ENCODE results near the gene PRG3. TPM values are rescaled to one million over a fixed set of nuclear protein-coding genes. Genes with fewer than 3 reads are reported as not detected.

The PRG3 gene
- total RNA-seq, result not detected in 2 replicates

DNA sequence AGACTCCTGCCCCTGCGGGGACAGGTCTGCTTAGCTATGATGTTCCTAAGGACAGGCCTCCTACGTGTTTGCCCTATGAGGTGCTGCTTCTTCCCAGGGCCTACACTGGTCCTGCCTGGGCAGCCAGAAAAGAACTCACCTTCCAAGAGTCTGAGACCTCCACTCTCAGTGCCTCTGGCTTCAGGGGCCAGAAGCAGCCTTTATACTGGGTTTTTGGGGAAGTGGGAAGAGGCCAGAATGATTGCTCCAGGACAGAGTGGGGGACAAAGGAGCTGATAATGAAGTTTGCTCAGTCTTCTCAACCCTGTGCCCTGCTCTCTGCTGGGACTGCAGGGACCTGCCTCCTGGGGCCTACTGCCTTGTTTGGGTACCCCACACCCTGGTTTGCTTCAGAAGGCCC, at the start of gene PRG3:
Gene PRG3, minus strand, starts transcription at position 176 of the 400 bp plus-strand sequence. CDS start 442 bp downstream, outside the sequence.

GRCh38 chr11:57426929-57427726, 46.2 kb upstream of the PRG3 start, which contains the start of gene SLC43A3:
Gene SLC43A3 (minus strand): TSS chr11:57427121. CDS start chr11:57426172, 949 bp downstream.

DNA sequence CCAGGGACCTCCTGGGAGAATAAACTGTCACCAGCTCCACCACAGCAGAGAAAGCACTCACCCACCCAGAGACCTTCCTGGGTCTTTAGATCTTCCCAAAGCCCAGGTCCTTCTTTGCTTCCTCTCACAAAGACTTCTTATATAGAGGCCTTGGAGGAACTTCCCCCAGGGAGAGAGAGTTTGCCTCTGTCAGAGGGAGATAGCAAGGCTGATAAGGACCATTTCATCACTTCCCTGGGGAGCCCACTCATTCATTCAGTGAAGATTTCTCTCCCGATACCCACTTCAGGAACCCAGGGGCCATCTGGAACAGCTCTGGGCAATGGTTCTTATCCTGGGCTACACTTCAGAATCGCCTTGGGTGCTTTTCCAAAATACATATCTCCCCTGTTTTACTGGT, 9.6 kb upstream of the PRG3 start, which contains the start of gene PRG2:
Gene PRG2, minus strand, starts transcription at position 116 of the 400 bp plus-strand sequence. CDS start 706 bp downstream, outside the sequence.

DNA sequence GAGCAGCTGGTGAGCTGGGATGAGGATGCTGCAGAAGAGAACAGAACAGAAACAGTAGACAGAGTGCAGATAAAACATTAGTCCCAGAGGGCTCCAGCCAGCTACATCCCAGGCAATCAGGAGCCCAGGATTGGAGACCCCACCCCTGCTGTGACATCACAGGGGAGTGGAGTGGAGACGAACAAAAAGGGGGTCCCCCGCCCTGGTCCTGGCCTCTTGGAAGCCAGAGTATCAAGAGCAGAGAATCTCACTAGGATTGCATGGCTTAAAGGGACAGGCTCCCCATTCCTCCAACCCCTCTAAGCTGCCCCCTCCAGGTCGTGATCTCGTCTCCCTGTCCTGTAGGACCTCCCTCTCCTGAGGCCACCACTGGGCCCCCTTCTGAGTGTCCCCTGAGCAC, 42.8 kb downstream of the PRG3 start, which contains the start of gene P2RX3:
Gene P2RX3, plus strand, starts transcription at position 211 of the 400 bp plus-strand sequence. CDS start 199 bp downstream, outside the sequence.

DNA sequence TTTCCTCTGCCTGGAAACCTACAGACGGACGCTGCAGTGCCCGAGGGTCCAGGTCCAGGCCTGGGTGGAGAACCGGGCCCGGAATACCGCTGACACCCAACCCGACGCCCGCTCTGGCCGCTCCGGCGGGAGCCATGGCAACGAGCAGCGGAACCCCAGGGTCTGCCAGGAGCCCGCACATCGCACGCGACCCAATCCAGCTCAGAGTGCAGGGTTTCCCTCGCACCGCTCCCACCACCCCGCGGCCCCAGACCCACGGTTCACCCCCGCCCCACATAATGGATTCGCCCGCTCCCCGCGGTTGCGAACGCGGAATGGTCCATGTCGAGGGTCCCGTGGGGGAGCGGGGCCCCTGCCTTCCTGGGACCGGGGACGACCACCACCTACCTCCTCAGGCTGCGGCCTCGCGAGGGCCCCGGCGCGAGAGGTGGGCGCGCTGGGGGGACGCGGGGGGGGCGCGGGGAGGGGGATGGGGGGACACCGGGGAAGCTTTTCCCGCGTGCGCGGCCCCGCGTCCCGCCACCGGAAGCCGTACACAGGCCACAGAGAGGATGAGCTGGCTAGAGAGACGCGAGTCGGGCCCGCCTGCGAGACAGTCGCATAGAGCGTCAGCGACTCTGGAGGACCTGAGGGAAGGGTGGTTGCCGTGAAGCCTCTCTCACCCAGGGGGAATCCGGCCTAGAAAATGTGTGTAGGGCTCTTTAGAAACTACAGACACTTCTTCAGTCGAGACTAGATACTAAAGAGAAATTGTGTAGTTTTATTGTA, 45.4 kb downstream of the PRG3 start, which contains the start of gene SSRP1:
Gene SSRP1, minus strand, starts transcription at position 550 of the 768 bp plus-strand sequence. CDS start 771 bp downstream, outside the sequence.

Other genes starting within 250 kb of the PRG3 start
- not detected in 2 replicates for gene LRRC55, start 199.2 kb downstream of the PRG3 start, total RNA-seq
- not detected in 2 replicates for gene APLNR, start 143.9 kb downstream of the PRG3 start, total RNA-seq
- 60.0 and 84.8 TPM in 2 replicates for gene TNKS1BP1, start 56.2 kb downstream of the PRG3 start, total RNA-seq
- gene SSRP1, start 45.3 kb downstream of the PRG3 start, total RNA-seq, result 83.5 and 83.6 TPM in 2 replicates
- not detected in 2 replicates for gene P2RX3, start 42.8 kb downstream of the PRG3 start, total RNA-seq
- gene PRG2, start 9.5 kb upstream of the PRG3 start, total RNA-seq, result 0.30 TPM in 1 of 2 replicates, not detected in the other
- 75.7 and 82.2 TPM in 2 replicates for gene SLC43A3, start 46.0 kb upstream of the PRG3 start, total RNA-seq
- under 0.01 and 0.15 TPM in 2 replicates for gene RTN4RL2, start 79.4 kb upstream of the PRG3 start, total RNA-seq
- 13.6 and 17.2 TPM in 2 replicates for gene SLC43A1, start 134.6 kb upstream of the PRG3 start, total RNA-seq
- 65.0 and 81.3 TPM in 2 replicates for gene TIMM10, start 149.6 kb upstream of the PRG3 start, total RNA-seq
- not detected in 2 replicates for gene SMTNL1, start 156.4 kb upstream of the PRG3 start, total RNA-seq
- 17.9 and 76.9 TPM in 2 replicates for gene UBE2L6, start 186.5 kb upstream of the PRG3 start, total RNA-seq
- under 0.01 and 0.46 TPM in 2 replicates for gene SERPING1, start 216.5 kb upstream of the PRG3 start, total RNA-seq

Data from epithelial cell of umbilical artery (primary cell).